Measurements from ENCODE around the gene DQX1. TPM values are rescaled to one million over a fixed set of nuclear protein-coding genes. Genes with fewer than 3 reads are reported as not detected.

DQX1 gene
- total and polyA plus RNA-seq, 12 donors = 0.17 to 0.32 (median 0.24) TPM; not detected in 8

GRCh38 chr2:74482801-74483674 lies 43.0 kb downstream of the DQX1 start, which contains the start of the genes CCDC142 and TTC31:
Gene CCDC142 (minus strand): TSS chr2:74482998. CDS start chr2:74482837, 161 bp downstream.
Gene TTC31 (plus strand): TSS chr2:74483081. CDS start chr2:74483096, 15 bp downstream.
- H3K27ac ChIP-seq = peak within 1 kb of the TSS; percentile 62 to 93 (median 83)
- no peaks in the 10 kb centered on the region for H3K9me3 ChIP-seq (replicated peaks in 1 of 3)
- DNase-seq = peak; percentile 95 to 99 (median 97)
- H3K36me3 ChIP-seq (replicated peaks in 1 of 2) = peaks cover 0 to 31% of the 10 kb centered on the region in 2 donors
- H3K4me1 ChIP-seq (replicated peaks in 1 of 2) = peaks cover 13 to 25% of the 10 kb centered on the region in 2 donors
- intact Hi-C loops (cut with DNase I) = loop anchor here (5.0 kb wide), 1 partner anchor 104 kb away; no protein-coding TSS in a partner anchor
- H3K4me3 ChIP-seq = peak within 1 kb of the TSS; percentile 72 to 99 (median 89)
- no peaks in the 10 kb centered on the region for H3K27me3 ChIP-seq
- TF ChIP-seq POLR2A (IDR thresholded peaks at IDR 0.05) = peak; percentile 29 to 45
- peak; percentile 67 to 95 (median 88) for TF ChIP-seq CTCF (IDR thresholded peaks at IDR 0.05)
- WGBS, 4 donors = 0 to 1% (median 1%) methylated on average over 16 to 50 of the region's 50 CpGs

- peak overlapping the region; percentile 72 to 99 (median 89) for H3K4me3 ChIP-seq
- H3K4me1 ChIP-seq (replicated peaks in 1 of 2) = peaks cover 13 to 25% of the 10 kb centered on the region in 2 donors
- peak overlapping the region in 4 of 5 donors; percentile 74 to 93 (median 87) for H3K27ac ChIP-seq
- no peaks in the 10 kb centered on the region for H3K9me3 ChIP-seq (replicated peaks in 1 of 3)
- intact Hi-C loops (cut with DNase I) = loop anchor here (5.0 kb wide), 1 partner anchor 105 kb away; no protein-coding TSS in a partner anchor
- 1 to 8% (median 2%) methylated on average over 12 to 80 of the region's 80 CpGs for WGBS, 4 donors
- peaks cover 0 to 30% of the 10 kb centered on the region in 2 donors for H3K36me3 ChIP-seq (replicated peaks in 1 of 2)
- TF ChIP-seq CTCF (IDR thresholded peaks at IDR 0.05) = no peak
- DNase-seq = peak in 5 of 7 donors; percentile 37 to 68 (median 55)
- H3K27me3 ChIP-seq = no peaks in the 10 kb centered on the region
These were observed 43.9 kb downstream of the DQX1 start for GRCh38 chr2:74481961-74482800.

- no peaks in the 10 kb centered on the region for H3K9me3 ChIP-seq (replicated peaks in 1 of 3)
- TF ChIP-seq POLR2A (IDR thresholded peaks at IDR 0.05) = no peak
- TF ChIP-seq CTCF (IDR thresholded peaks at IDR 0.05) = no peak
- 49 to 72% (median 64%) methylated on average over 2 to 3 of the region's 3 CpGs for WGBS, 4 donors
- no peak overlapping the region for H3K27ac ChIP-seq
- intact Hi-C loops (cut with DNase I) = loop anchor here (5.0 kb wide), 1 partner anchor 106 kb away; no protein-coding TSS in a partner anchor
- DNase-seq = no peak
- H3K4me3 ChIP-seq = peak overlapping the region in 2 of 4 donors; percentile 72 to 94
- H3K27me3 ChIP-seq = no peaks in the 10 kb centered on the region
- H3K36me3 ChIP-seq (replicated peaks in 1 of 2) = peaks cover 0 to 23% of the 10 kb centered on the region in 2 donors
- H3K4me1 ChIP-seq (replicated peaks in 1 of 2) = peaks cover 13 to 25% of the 10 kb centered on the region in 2 donors
These were observed 44.6 kb downstream of the DQX1 start for GRCh38 chr2:74481431-74481830.
